SK-N-SH (cell line): ENCODE results near the gene PRR27. TPM values are rescaled to one million over a fixed set of nuclear protein-coding genes. Genes with fewer than 3 reads are reported as not detected.

ENCODE experiments used
- CTCF ChIA-PET: fragments of 300-600, 350-600 bp; formaldehyde crosslinking; extraction: SDS; loops from one replicate; lab custom pipeline; 2021; lab: Yijun Ruan, JAX
- POLR2A ChIA-PET: fragments of 350-600 bp; sonication (Branson Sonifier 250); formaldehyde crosslinking; extraction: SDS; loops from one replicate; lab custom pipeline; 2020; ENCODE audit warnings: antibody characterized with exemption, inconsistent platforms; lab: Yijun Ruan, JAX
- DNase-seq: peaks from one replicate; pipeline ENCODE4 v3.0.0; 2012
- H2AFZ ChIP-seq: fragments of 200-600 bp; sonication (generic); 2 replicates; pipeline ENCODE4 v1.8.1; 2016; ENCODE audit warnings: antibody characterized with exemption, mild to moderate bottlenecking, low read depth
- H3F3A ChIP-seq: fragments of 200-600 bp; sonication (generic); replicated peaks from 2 replicates; pipeline ENCODE3; 2016; ENCODE audit warnings: antibody characterized with exemption, mild to moderate bottlenecking; ENCODE audit not compliant: insufficient read depth
- H3K27ac ChIP-seq, 2 experiments: fragments of 200-500 bp in 1 of 2; fragments of 200-600 bp in 1 of 2; sonication (Bioruptor generic) in 1 of 2; sonication (generic), shearing (Covaris generic) in 1 of 2; 2 replicates each; pipeline versions ENCODE4 v1.5.1 to v1.6.1; 2014 to 2016; ENCODE audit warnings: low read depth in 2 of 2, inconsistent platforms in 1 of 2, low read length in 1 of 2, mild to moderate bottlenecking in 1 of 2, mixed read lengths in 1 of 2
- H3K27me3 ChIP-seq: fragments of 200-600 bp; sonication (generic), shearing (Covaris generic); 2 replicates; pipeline ENCODE4 v1.6.1; 2016; ENCODE audit warnings: mixed run types; ENCODE audit not compliant: insufficient read depth
- H3K36me3 ChIP-seq, 2 experiments: fragments of 200-500 bp in 1 of 2; fragments of 200-600 bp in 1 of 2; sonication (Bioruptor generic) in 1 of 2; sonication (generic) in 1 of 2; replicated peaks in 1 of 2; 2 replicates each; pipeline versions ENCODE3 to v1.5.1; 2014 to 2016; ENCODE audit warnings: low read length in 1 of 2, mild to moderate bottlenecking in 1 of 2; ENCODE audit not compliant: insufficient read depth in 2 of 2, control insufficient read depth in 1 of 2
- H3K4me1 ChIP-seq, 2 experiments: fragments of 200-500 bp in 1 of 2; fragments of 200-600 bp in 1 of 2; sonication (Bioruptor generic) in 1 of 2; sonication (generic), shearing (Covaris generic) in 1 of 2; 2 replicates each; pipeline versions ENCODE4 v1.5.1 to v1.6.1; 2014 to 2016; ENCODE audit warnings: low read depth in 1 of 2, low read length in 1 of 2, mixed run types in 1 of 2; ENCODE audit not compliant: insufficient read depth in 2 of 2, control insufficient read depth in 1 of 2
- H3K4me2 ChIP-seq: fragments of 200-600 bp; sonication (generic), shearing (Covaris generic); 2 replicates; pipeline ENCODE4 v1.6.1; 2017; ENCODE audit warnings: mixed run types
- H3K4me3 ChIP-seq, 2 experiments: fragments of 200-500 bp in 1 of 2; fragments of 200-600 bp in 1 of 2; sonication (Bioruptor generic) in 1 of 2; sonication (generic), shearing (Covaris generic) in 1 of 2; 2 replicates each; pipeline versions ENCODE4 v1.5.1 to v1.8.1; 2014 to 2016; ENCODE audit warnings: low read depth in 2 of 2, inconsistent platforms in 1 of 2, low read length in 1 of 2, mild to moderate bottlenecking in 1 of 2, mixed read lengths in 1 of 2, moderate library complexity in 1 of 2
- H3K79me2 ChIP-seq: fragments of 200-600 bp; sonication (generic); 2 replicates; pipeline ENCODE4 v1.8.1; 2017; ENCODE audit warnings: mild to moderate bottlenecking; ENCODE audit not compliant: insufficient read depth
- H3K9ac ChIP-seq: fragments of 200-600 bp; sonication (generic); 2 replicates; pipeline ENCODE4 v1.6.1; 2017; ENCODE audit warnings: mixed run types
- H3K9me2 ChIP-seq: fragments of 200-600 bp; sonication (generic); 2 replicates; pipeline ENCODE4 v1.6.1; 2017; ENCODE audit warnings: mixed run types
- H3K9me3 ChIP-seq: fragments of 200-600 bp; sonication (generic); 2 replicates; pipeline ENCODE4 v1.6.1; 2017; ENCODE audit warnings: mixed run types, mild to moderate bottlenecking, moderate library complexity
- H4K20me1 ChIP-seq: fragments of 200-600 bp; sonication (generic); 2 replicates; pipeline ENCODE4 v1.6.1; 2017; ENCODE audit warnings: mild to moderate bottlenecking, mixed run types; ENCODE audit not compliant: insufficient read depth
- CHD2 ChIP-seq: fragments of 150-350 bp; IDR thresholded peaks from 2 replicates; pipeline ENCODE4 v1.6.1; 2018; ENCODE audit warnings: low read length; ENCODE audit not compliant: partially characterized antibody
- ELF1 ChIP-seq: IDR thresholded peaks from 2 replicates; pipeline ENCODE4 v1.4.0; 2012
- EP300 ChIP-seq, 2 experiments: IDR thresholded peaks; 2 replicates each; pipeline versions ENCODE4 v1.4.0 to v1.6.1; 2012; ENCODE audit warnings: borderline replicate concordance in 1 of 2, low read depth in 1 of 2, low read length in 1 of 2
- FOSL2 ChIP-seq: IDR thresholded peaks from 2 replicates; pipeline ENCODE4 v1.4.0; 2012; ENCODE audit warnings: low read depth, mild to moderate bottlenecking, moderate library complexity, borderline replicate concordance
- FOXM1 ChIP-seq: IDR thresholded peaks from 2 replicates; pipeline ENCODE4 v1.4.0; 2012; ENCODE audit warnings: low read depth, mild to moderate bottlenecking
- IRF3 ChIP-seq: fragments of 150-350 bp; IDR thresholded peaks from 2 replicates; pipeline ENCODE4 v1.6.1; 2016; ENCODE audit warnings: mild to moderate bottlenecking, low read depth, low read length
- MAX ChIP-seq: IDR thresholded peaks from 2 replicates; pipeline ENCODE4 v1.4.0; 2012; ENCODE audit warnings: low read depth
- MXI1 ChIP-seq: IDR thresholded peaks from 2 replicates; pipeline ENCODE4 v1.6.1; 2012; ENCODE audit warnings: mild to moderate bottlenecking, low read depth, low read length, improper control_type of control experiment
- NFIC ChIP-seq: IDR thresholded peaks from 2 replicates; pipeline ENCODE4 v1.4.0; 2012; ENCODE audit warnings: borderline replicate concordance
- NRF1 ChIP-seq: IDR thresholded peaks from 2 replicates; pipeline ENCODE4 v1.6.1; 2012; ENCODE audit warnings: low read depth, mild to moderate bottlenecking, low read length
- PBX3 ChIP-seq: IDR thresholded peaks from 2 replicates; pipeline ENCODE4; 2012
- RAD21 ChIP-seq: IDR thresholded peaks from 2 replicates; pipeline ENCODE4 v1.6.1; 2012; ENCODE audit warnings: mild to moderate bottlenecking, low read length
- REST ChIP-seq: IDR thresholded peaks from 2 replicates; pipeline ENCODE4 v1.6.1; 2012; ENCODE audit warnings: mild to moderate bottlenecking, low read depth, low read length, moderate library complexity
- RFX5 ChIP-seq: IDR thresholded peaks from 2 replicates; pipeline ENCODE4 v1.6.1; 2012; ENCODE audit warnings: mild to moderate bottlenecking, improper control_type of control experiment, low read length
- RXRA ChIP-seq: IDR thresholded peaks from 2 replicates; pipeline ENCODE4 v1.4.0; 2012; ENCODE audit warnings: low read depth, mild to moderate bottlenecking, borderline replicate concordance
- TAF1 ChIP-seq: IDR thresholded peaks from 2 replicates; pipeline ENCODE4 v1.6.1; 2012; ENCODE audit warnings: low read depth, mild to moderate bottlenecking, low read length, moderate library complexity, borderline replicate concordance
- TCF12 ChIP-seq: IDR thresholded peaks from 2 replicates; pipeline ENCODE4 v1.4.0; 2012
- TEAD4 ChIP-seq: IDR thresholded peaks from 2 replicates; pipeline ENCODE4 v1.4.0; 2012; ENCODE audit warnings: mild to moderate bottlenecking, borderline replicate concordance; ENCODE audit not compliant: insufficient read depth
- USF1 ChIP-seq: IDR thresholded peaks from 2 replicates; pipeline ENCODE4 v1.4.0; 2012; ENCODE audit warnings: low read depth, borderline replicate concordance
- YY1 ChIP-seq: IDR thresholded peaks from 2 replicates; pipeline ENCODE4 v1.4.0; 2012; ENCODE audit warnings: low read depth, mild to moderate bottlenecking
- ZBTB33 ChIP-seq: IDR thresholded peaks from 2 replicates; pipeline ENCODE4 v1.4.0; 2012; ENCODE audit warnings: low read depth, borderline replicate concordance
- WGBS: methylation state at CpG from one replicate; pipeline ENCODE4 v1.1.6; 2017; ENCODE audit warnings: low lambda C conversion rate; 5-methylcytosine and 5-hydroxymethylcytosine counted together
- polyA plus RNA-seq, 3 experiments: library from polyadenylated mRNA; depleted of rRNA; stranded (reverse); fragments of >200 nt; gene quantifications; 2 replicates each; pipeline ENCODE4 v1.2.3, GENCODE V29; 2012

Gene PRR27
- polyA plus RNA-seq, 1 of the 3 experiments (the other 2 are of a cell fraction): not detected

GRCh38 chr4:70133473-70133872 is 20.6 kb upstream of the PRR27 start:
- H3K27ac ChIP-seq: no peak overlapping the region
- 54% methylated on average over 15 of the region's 15 CpGs for WGBS
- no peaks in the 10 kb centered on the region for H3F3A ChIP-seq
- H3K9me3 ChIP-seq: no peaks in the 10 kb centered on the region
- no peak overlapping the region for H3K4me3 ChIP-seq
- H4K20me1 ChIP-seq: no peaks in the 10 kb centered on the region
- H3K36me3 ChIP-seq: no peaks in the 10 kb centered on the region
- POLR2A ChIA-PET: no interaction called here
- no peak for TF ChIP-seq CHD2
- no peak for TF ChIP-seq EP300 (IDR thresholded peaks at IDR 0.05; ENCODE audit: borderline replicate concordance in 1 of 2, low read depth in 1 of 2, low read length in 1 of 2)
- no peak for TF ChIP-seq RXRA
- TF ChIP-seq FOSL2: no peak
- TF ChIP-seq ZBTB33: no peak
- TF ChIP-seq TEAD4: no peak
- no peak for TF ChIP-seq NFIC
- no peak for TF ChIP-seq RAD21
- no peak for TF ChIP-seq RFX5
- TF ChIP-seq FOXM1: no peak
- TF ChIP-seq NRF1: no peak
- TF ChIP-seq TCF12: no peak
- TF ChIP-seq TAF1: no peak
- TF ChIP-seq, all 33 proteins: peak for 0
- no peak for DNase-seq
- no peaks in the 10 kb centered on the region for H3K79me2 ChIP-seq
- H2AFZ ChIP-seq: no peak overlapping the region
- CTCF ChIA-PET: no interaction called here
- no peak overlapping the region for H3K9ac ChIP-seq
- H3K9me2 ChIP-seq: no peaks in the 10 kb centered on the region
- H3K4me2 ChIP-seq: no peak overlapping the region
- no peaks in the 10 kb centered on the region; the same call in 1 of the 2 replicates for H3K27me3 ChIP-seq
- no peaks in the 10 kb centered on the region for H3K4me1 ChIP-seq

GRCh38 chr4:70138751-70139150 is 15.3 kb upstream of the PRR27 start:
- TF ChIP-seq USF1: no peak
- TF ChIP-seq MAX: no peak
- TF ChIP-seq CHD2: no peak
- TF ChIP-seq REST: no peak
- TF ChIP-seq PBX3: no peak
- TF ChIP-seq RXRA: no peak
- no peak for TF ChIP-seq IRF3
- no peak for TF ChIP-seq NFIC
- TF ChIP-seq MXI1: no peak
- TF ChIP-seq YY1: no peak
- no peak for TF ChIP-seq ELF1
- WGBS: 3% methylated on average over 3 of the region's 3 CpGs
- CTCF ChIA-PET: no interaction called here
- Histone ChIP-seq H3K4me3 (no peak overlapping the region), H3K36me3 (no peaks in the 10 kb centered on the region), H3K79me2 (no peaks in the 10 kb centered on the region), H2AFZ (no peak overlapping the region), H3K9me2 (no peaks in the 10 kb centered on the region), H3K4me2 (no peak overlapping the region), H3K9me3 (no peaks in the 10 kb centered on the region), H4K20me1 (no peaks in the 10 kb centered on the region), H3K27ac (no peak overlapping the region), H3F3A (no peaks in the 10 kb centered on the region), H3K9ac (no peak overlapping the region), H3K27me3 (no peaks in the 10 kb centered on the region; the same call in 1 of the 2 replicates), H3K4me1 (no peaks in the 10 kb centered on the region)
- DNase-seq: no peak
- POLR2A ChIA-PET: no interaction called here
